Muscle of leg (tissue), 11 donors: ENCODE results near the gene COPRS. TPM values are rescaled to one million over a fixed set of nuclear protein-coding genes. Genes with fewer than 3 reads are reported as not detected.

Experiments
- DNase-seq: peaks from one replicate; pipeline ENCODE4 v3.0.0; 2013
- H3K27ac ChIP-seq: one replicate; pipeline ENCODE4 v1.5.1; 2013; ENCODE audit warnings: mild to moderate bottlenecking, low read length, control low read depth
- H3K27me3 ChIP-seq: one replicate; pipeline ENCODE4 v1.6.1; 2013; ENCODE audit warnings: low read length; ENCODE audit not compliant: control insufficient read depth, insufficient read depth
- H3K36me3 ChIP-seq: one replicate; pipeline ENCODE4 v1.6.1; 2013; ENCODE audit warnings: low read length; ENCODE audit not compliant: control insufficient read depth, insufficient read depth
- H3K4me1 ChIP-seq: one replicate; pipeline ENCODE4 v1.6.1; 2013; ENCODE audit warnings: low read length; ENCODE audit not compliant: control insufficient read depth, insufficient read depth
- H3K4me3 ChIP-seq: one replicate; pipeline ENCODE4 v1.5.1; 2013; ENCODE audit warnings: low read length, control low read depth
- H3K9me3 ChIP-seq: replicated peaks from 2 replicates; pipeline ENCODE4 v1.6.1; 2013; ENCODE audit warnings: low read depth, low read length; ENCODE audit not compliant: control insufficient read depth
- WGBS: methylation state at CpG from one replicate; pipeline ENCODE4 v1.1.5; 2013; ENCODE audit warnings: missing lambda C conversion rate; ENCODE audit not compliant: insufficient coverage; 5-methylcytosine and 5-hydroxymethylcytosine counted together
- polyA plus RNA-seq, 8 donors: library from polyadenylated mRNA; unstranded; fragments of 120-200 nt; gene quantifications; one replicate each; pipeline versions ENCODE4 v1.2.1 to v1.2.3, GENCODE V29; 2013; ENCODE audit warnings: inconsistent platforms in 1 of 8, low replicate concordance in 1 of 8; ENCODE audit not compliant: insufficient read length in 8 of 8, insufficient read depth in 1 of 8
- total RNA-seq: library from RNA; stranded (reverse); fragments of 120-200 nt; gene quantifications from one replicate; pipeline ENCODE4 v1.2.4, GENCODE V29; 2013

The COPRS gene
- total and polyA plus RNA-seq, 9 donors, result 31.8 to 55.1 (median 35.2) TPM

DNA sequence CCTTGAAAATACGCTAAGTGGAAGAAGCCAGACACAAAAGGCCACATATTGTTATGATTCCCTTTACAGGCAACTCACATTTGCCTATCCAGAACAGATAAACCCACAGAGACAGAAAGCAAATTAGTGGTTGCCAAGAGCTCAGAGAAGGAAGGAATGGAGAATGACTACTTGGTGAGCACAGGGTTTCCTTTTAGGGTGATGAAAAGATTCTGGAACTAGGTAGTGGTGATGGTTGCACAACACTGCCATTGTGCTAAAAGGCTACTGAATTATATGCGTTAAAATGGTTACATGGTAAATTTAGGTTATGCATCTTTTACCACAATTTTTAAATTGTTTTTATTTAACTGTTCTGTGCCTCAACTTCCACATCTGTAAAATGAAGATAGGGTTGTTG, 4.4 kb downstream of the COPRS start:
- no peak overlapping the region for H3K27ac ChIP-seq
- no peaks in the 10 kb centered on the region for H3K9me3 ChIP-seq
- no peaks in the 10 kb centered on the region for H3K27me3 ChIP-seq
- no CpG with 5 or more reads among the region's 2 CpGs for WGBS
- H3K4me1 ChIP-seq, result peaks cover 13% of the 10 kb centered on the region
- DNase-seq, result no peak
- peaks cover 18% of the 10 kb centered on the region for H3K36me3 ChIP-seq
- H3K4me3 ChIP-seq, result no peak overlapping the region

DNA sequence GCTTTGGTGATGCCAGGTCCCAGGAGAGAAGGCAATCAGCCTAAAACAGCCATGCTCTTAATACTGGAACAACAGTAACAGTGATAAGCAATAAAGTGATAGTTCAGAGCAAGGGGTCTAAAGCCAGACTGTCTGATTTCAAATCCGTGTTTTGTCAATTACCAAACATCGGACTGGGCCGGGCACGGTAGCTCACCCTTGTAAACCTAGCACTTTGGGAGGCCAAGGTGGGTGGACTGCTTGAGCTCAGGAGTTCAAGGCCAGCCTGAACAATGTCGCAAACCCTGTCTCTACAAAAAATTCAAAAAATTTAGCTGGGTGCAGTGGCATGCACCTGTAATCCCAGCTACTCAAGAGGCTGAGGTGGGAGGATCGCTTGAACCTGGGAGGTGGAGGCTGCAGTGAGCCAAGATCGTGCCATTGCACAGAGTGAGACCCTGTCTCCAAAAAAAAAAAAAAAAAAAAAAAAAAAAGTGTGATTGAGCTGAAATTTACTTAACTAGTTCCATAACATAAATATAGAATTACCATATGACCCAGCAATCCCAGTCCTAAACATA, 5.1 kb downstream of the COPRS start:
- WGBS, result 89% methylated on average over 4 of the region's 7 CpGs
- Histone ChIP-seq H3K27me3 (no peaks in the 10 kb centered on the region), H3K4me3 (no peak overlapping the region), H3K4me1 (peaks cover 9% of the 10 kb centered on the region), H3K9me3 (no peaks in the 10 kb centered on the region), H3K36me3 (peaks cover 18% of the 10 kb centered on the region), H3K27ac (no peak overlapping the region)
- DNase-seq, result no peak

DNA sequence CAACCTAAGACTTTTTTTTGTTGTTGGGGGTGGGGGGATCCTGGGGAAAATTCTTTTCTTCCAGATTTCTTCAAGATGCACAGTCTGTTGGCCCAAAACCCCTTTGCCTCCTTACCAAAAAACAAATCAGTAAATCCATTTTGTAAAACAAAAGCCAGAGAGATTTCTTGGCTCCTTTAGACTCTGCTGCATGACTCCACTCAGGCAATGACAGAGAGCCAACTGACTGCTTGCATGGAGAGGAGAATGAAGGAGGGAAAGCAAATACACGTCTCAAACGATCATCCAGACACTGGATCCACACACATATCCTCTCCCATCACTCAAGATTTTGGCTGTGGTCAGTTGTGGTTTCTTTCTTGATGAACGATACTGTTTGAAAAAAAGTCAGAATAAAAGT, 13.8 kb downstream of the COPRS start:
- WGBS, result no CpG with 5 or more reads among the region's 3 CpGs
- DNase-seq, result peak; percentile 66
- peaks cover 16% of the 10 kb centered on the region for H3K4me1 ChIP-seq
- no peak overlapping the region for H3K27ac ChIP-seq
- H3K36me3 ChIP-seq, result no peaks in the 10 kb centered on the region
- H3K4me3 ChIP-seq, result no peak overlapping the region
- no peaks in the 10 kb centered on the region for H3K9me3 ChIP-seq
- peaks cover 8% of the 10 kb centered on the region for H3K27me3 ChIP-seq

DNA sequence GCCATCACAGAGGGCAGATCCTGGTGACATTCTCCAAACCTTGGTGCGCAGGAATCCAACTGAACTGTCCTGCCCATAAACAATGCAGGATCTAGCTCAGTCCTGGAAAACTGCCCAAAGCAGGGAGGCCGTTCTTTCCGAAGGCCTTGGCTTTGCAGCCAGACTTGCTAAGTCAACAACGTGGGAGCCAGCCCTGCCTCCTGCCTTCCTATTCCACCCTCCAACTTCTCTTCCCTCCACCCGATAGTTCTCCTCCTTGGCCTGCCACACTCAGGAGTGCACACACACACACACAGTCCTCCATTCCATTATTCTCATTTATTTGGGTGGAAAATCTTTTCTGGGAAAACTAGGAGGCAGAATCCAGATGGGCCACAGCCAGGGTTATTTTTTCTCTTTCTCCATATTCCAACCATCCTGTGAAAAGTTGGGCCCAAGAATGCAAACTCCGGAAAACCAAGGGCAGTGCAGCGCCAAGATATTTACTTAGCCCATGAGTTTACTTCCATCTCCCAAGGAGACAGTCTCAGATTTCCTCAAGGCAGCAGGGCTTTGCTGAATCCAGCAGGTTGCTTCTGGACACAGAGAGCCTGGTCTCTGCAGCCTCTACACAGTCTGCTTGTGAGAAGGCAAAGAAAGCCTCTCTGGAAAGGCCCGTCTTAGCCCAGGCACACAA, 15.8 kb downstream of the COPRS start:
- Histone ChIP-seq H3K27ac (peak overlapping the region; percentile 29), H3K36me3 (no peaks in the 10 kb centered on the region), H3K9me3 (no peaks in the 10 kb centered on the region), H3K4me1 (peaks cover 16% of the 10 kb centered on the region), H3K27me3 (peaks cover 8% of the 10 kb centered on the region), H3K4me3 (no peak overlapping the region)
- WGBS, result 13% methylated on average over 7 of the region's 8 CpGs
- peak; percentile 91 for DNase-seq

DNA sequence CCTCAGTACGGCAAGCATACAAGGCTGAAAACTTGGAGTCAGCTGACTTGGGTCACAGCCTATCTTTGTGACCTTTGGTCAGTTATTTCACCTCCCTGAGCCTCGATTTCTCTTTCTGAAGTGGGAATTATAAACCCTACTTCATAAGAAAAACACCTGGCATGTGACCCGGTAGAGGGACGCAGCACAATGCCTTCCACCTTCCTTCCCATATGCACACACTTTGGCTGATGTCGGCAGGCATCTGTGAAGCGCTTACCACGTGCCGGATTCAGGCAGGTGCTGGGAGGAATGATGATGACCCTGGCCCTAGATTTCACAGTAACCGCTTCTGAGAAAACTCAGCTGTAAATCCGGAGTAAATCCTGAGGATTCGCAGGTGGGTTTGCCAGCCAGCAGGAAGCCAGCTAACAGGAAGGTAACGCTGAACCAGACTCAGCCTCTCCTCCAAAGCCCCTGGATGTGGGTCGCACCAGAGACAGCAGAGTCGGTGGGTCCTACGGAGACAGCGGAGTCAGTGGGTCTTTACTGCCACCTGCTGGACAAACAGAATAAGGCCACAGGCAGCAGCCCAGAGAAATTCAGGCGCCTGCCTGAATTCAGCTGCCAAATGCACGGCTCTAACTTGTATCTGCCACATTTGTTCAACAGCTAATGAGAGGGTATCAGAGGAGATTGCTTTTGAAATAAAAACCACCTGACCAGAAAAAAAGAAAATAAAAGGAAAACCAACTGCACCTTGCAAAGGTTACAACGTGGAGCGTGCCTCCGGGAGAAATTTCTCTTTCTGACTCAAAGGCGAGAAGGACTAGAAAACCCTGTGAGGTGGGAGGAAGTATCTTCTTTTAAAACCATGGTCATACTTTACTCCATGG, 16.6 kb downstream of the COPRS start:
- Histone ChIP-seq H3K4me1 (peaks cover 16% of the 10 kb centered on the region), H3K27me3 (peaks cover 8% of the 10 kb centered on the region), H3K9me3 (no peaks in the 10 kb centered on the region), H3K36me3 (no peaks in the 10 kb centered on the region), H3K27ac (peak overlapping the region; percentile 29), H3K4me3 (no peak overlapping the region)
- DNase-seq, result peak; percentile 88
- WGBS, result 6% methylated on average over 14 of the region's 22 CpGs

DNA sequence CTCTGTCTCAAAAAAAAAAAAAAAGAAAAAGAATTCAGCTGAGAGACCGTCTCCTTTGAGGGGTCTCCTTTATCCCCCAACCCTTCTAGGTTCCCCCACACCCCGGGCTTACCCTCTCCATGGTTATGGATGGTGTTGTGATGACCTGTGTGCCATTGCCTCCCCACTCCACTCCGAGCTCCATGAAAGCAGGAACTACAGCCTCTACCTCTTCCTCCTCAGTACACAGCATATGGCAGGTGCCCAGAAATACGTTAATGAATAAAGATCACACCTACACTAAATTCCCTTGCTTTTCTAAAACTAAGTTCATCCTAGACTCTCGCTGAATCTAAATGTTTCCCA, 17.2 kb downstream of the COPRS start:
- no peak overlapping the region for H3K4me3 ChIP-seq
- WGBS, result 79% methylated on average over 2 of the region's 5 CpGs
- H3K36me3 ChIP-seq, result no peaks in the 10 kb centered on the region
- H3K27ac ChIP-seq, result no peak overlapping the region
- H3K4me1 ChIP-seq, result peaks cover 16% of the 10 kb centered on the region
- peaks cover 8% of the 10 kb centered on the region for H3K27me3 ChIP-seq
- no peak for DNase-seq
- no peaks in the 10 kb centered on the region for H3K9me3 ChIP-seq

DNA sequence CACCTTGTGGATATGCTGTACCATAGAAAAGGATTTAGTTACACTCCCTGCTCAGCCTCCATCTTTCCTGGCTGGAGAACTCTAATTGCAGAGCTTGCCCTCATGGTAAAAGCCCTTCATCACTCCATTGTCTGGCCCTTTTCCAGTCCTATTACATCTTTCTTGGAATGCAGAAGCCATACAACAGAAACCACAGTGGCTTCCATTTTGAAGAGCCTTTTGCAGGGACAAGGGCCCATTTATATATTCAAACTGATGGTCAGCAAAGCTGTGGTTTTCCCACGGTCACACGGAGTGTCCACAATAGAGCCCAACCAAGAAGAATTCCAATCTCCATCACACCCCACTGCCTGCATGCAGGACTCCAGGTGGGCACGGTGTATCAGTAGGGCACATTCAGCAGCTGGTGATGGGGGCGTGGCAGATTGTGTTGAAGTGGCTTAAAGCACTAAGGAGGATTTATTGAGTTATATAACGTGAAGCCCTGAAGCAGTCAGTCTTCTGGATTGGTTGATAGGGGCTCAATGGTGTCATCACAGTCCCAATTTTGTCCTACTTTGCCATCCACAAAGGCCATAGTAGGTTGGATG, 20.3 kb downstream of the COPRS start:
- no CpG with 5 or more reads among the region's 5 CpGs for WGBS
- H3K9me3 ChIP-seq, result no peaks in the 10 kb centered on the region

DNA sequence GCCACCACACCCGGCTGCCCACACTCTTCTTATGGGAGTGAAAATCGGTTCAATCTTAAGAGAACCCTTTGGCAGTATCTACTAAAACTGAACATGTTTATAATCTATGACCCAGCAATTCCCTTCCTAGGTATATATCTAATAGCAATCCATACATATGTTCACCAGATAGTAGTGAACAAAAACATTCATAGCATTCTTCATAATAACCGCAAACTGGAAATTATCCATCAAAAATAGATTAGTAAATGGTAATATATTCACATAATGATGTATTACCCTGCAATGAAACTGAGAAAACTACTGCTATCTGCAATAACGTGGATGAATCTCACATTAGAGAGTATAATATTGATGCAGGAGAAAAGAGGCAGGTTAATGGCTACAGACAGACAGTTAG, 23.1 kb downstream of the COPRS start:
- Histone ChIP-seq H3K4me3 (no peak overlapping the region), H3K36me3 (no peaks in the 10 kb centered on the region), H3K4me1 (peaks cover 2% of the 10 kb centered on the region), H3K9me3 (no peaks in the 10 kb centered on the region), H3K27ac (no peak overlapping the region), H3K27me3 (peaks cover 2% of the 10 kb centered on the region)
- DNase-seq, result no peak
- WGBS, result no CpG with 5 or more reads among the region's 4 CpGs

More for the DNA sequence above, 20.3 kb downstream of the COPRS start:
- H3K4me1 ChIP-seq, result peaks cover 15% of the 10 kb centered on the region
- no peaks in the 10 kb centered on the region for H3K36me3 ChIP-seq
- H3K4me3 ChIP-seq, result no peak overlapping the region
- no peak overlapping the region for H3K27ac ChIP-seq
- DNase-seq, result no peak
- H3K27me3 ChIP-seq, result peaks cover 8% of the 10 kb centered on the region

DNA sequence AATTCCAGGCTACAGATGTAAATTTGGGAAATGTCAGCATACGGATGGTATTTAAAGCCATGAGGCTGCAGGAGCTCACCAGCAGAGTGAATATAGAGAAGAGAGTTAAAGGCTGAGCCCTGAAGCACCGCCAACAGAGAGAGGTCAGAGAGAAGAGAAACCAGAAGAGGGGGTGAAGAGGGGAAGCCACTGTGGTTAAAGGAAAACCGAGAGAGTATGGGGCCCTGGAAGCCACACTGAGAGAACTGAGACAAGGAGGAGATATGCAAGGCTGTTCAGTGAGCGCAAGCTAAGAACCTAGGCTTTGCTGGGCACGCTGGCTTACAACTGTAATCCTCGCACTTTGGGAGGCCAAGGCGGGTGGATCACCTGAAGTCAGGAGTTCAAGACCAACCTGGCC, 24.6 kb downstream of the COPRS start:
- Histone ChIP-seq H3K4me3 (no peak overlapping the region), H3K36me3 (no peaks in the 10 kb centered on the region), H3K27me3 (no peaks in the 10 kb centered on the region), H3K27ac (no peak overlapping the region), H3K4me1 (peaks cover 2% of the 10 kb centered on the region), H3K9me3 (no peaks in the 10 kb centered on the region)
- DNase-seq, result no peak
- WGBS, result 75% methylated on average over 7 of the region's 7 CpGs

DNA sequence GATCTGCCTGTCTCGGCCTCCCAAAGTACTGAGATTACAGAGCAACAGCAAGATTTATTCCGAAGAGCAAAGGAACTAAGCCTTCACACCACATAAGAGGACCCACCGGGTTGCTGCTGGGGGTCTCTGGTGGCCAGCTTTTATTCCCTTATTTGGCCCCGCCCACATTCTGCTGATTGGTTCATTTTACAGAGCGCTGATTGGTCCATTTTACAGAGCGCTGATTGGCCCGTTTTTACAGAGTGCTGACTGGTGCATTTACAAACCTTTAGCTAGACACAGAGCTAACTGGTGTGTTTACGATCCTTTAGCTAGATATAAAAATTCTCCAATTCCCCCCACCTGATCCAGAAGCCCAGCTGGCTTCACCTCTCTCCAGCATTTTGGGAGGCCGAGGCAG, 26.3 kb downstream of the COPRS start:
- no peaks in the 10 kb centered on the region for H3K27me3 ChIP-seq
- H3K9me3 ChIP-seq, result no peaks in the 10 kb centered on the region
- H3K4me3 ChIP-seq, result no peak overlapping the region
- no peak for DNase-seq
- WGBS, result 78% methylated on average over 8 of the region's 9 CpGs
- no peak overlapping the region for H3K27ac ChIP-seq
- H3K36me3 ChIP-seq, result no peaks in the 10 kb centered on the region
- peaks cover 2% of the 10 kb centered on the region for H3K4me1 ChIP-seq
